Subcutaneous adipose tissue (tissue), 4 donors: ENCODE measurements around the gene CYP4A22. TPM values are rescaled to one million over a fixed set of nuclear protein-coding genes. Genes with fewer than 3 reads are reported as not detected.

ENCODE experiments used
- total RNA-seq, 4 donors: library from RNA; depleted of rRNA; stranded (reverse); fragments of >200 nt; gene quantifications; one replicate each; pipeline ENCODE4 v1.1.0, GENCODE V29; 2016
- TF ChIP-seq, protein P1 (sequence below): fragments of 450-650 bp; IDR thresholded peaks from one replicate; pipeline ENCODE4 v1.5.1; 2016; ENCODE audit warnings: low read depth, mild to moderate bottlenecking, control low read depth, antibody characterized with exemption, moderate library complexity

The CYP4A22 gene
- total RNA-seq, 4 donors from 2014 or later = 0.82 to 1.7 (median 1.1) TPM

DNA sequence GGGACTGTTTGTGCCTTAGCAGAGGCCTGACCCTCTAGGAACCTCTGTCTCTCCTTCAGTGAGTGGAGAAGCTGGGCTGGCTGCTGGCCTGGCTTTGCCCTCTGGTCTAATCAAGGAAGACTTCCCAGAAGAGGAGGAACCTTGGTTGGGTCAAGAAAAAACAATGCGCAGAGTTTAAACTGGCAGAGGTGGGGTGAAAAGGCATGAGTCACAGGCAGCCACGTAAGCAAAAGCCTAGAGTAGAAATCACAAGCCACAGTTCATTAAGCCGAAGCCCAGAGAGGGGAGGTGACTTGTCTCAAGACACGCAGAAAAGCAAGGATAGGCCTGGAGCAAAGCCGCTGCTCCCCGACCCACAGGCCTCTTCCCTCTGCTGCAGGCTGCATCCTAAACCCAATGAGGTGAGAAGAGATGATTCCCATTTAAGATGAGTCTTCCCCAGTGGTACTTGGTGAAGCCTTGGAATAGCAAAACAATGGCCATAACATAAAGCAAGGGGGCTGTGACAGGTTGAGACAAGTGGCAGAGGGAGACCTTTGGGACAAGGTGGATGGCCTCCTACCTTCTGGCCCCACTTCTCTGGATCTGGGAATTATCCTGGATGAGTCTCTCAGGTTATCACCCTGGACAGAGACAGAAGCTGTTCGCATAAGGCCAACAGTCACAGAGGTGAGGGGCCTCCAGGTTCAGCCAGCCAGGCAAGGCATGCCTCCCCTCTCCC is 44.9 kb downstream of the CYP4A22 start:
- TF ChIP-seq, protein P1, sequence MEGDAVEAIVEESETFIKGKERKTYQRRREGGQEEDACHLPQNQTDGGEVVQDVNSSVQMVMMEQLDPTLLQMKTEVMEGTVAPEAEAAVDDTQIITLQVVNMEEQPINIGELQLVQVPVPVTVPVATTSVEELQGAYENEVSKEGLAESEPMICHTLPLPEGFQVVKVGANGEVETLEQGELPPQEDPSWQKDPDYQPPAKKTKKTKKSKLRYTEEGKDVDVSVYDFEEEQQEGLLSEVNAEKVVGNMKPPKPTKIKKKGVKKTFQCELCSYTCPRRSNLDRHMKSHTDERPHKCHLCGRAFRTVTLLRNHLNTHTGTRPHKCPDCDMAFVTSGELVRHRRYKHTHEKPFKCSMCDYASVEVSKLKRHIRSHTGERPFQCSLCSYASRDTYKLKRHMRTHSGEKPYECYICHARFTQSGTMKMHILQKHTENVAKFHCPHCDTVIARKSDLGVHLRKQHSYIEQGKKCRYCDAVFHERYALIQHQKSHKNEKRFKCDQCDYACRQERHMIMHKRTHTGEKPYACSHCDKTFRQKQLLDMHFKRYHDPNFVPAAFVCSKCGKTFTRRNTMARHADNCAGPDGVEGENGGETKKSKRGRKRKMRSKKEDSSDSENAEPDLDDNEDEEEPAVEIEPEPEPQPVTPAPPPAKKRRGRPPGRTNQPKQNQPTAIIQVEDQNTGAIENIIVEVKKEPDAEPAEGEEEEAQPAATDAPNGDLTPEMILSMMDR = no peak

GRCh38 chr1:47182676-47183235 is 45.5 kb downstream of the CYP4A22 start:
- TF ChIP-seq, protein P1 = no peak

- TF ChIP-seq, protein P1 = no peak
Measured at GRCh38 chr1:47183308-47184089, 46.3 kb downstream of the CYP4A22 start.

- TF ChIP-seq, protein P1 = no peak
Measured at GRCh38 chr1:47184090-47184821, 47.0 kb downstream of the CYP4A22 start.

- TF ChIP-seq, protein P1 = no peak
Measured at GRCh38 chr1:47184822-47185677, 47.8 kb downstream of the CYP4A22 start.

- TF ChIP-seq, protein P1 = no peak
Measured at GRCh38 chr1:47186267-47187185, 49.3 kb downstream of the CYP4A22 start.
